Hepatocyte (in vitro differentiated cells): Measurements from ENCODE around the gene JAG2.

Source experiments
- CTCF ChIP-seq: fragments of 200-600 bp; sonication (generic); IDR thresholded peaks from 2 replicates; pipeline ENCODE4 v1.5.1; 2016; ENCODE audit warnings: antibody characterized with exemption, mild to moderate bottlenecking; ENCODE audit not compliant: poor library complexity
- EZH2 ChIP-seq: fragments of 200-600 bp; sonication (generic); IDR thresholded peaks from 2 replicates; pipeline ENCODE4 v1.6.1; 2016; ENCODE audit warnings: antibody characterized with exemption, mild to moderate bottlenecking, borderline replicate concordance
- EZH2phosphoT487 ChIP-seq: fragments of 200-600 bp; sonication (generic); IDR thresholded peaks from one replicate; pipeline ENCODE4 v1.6.1; 2018; ENCODE audit warnings: antibody characterized with exemption, mild to moderate bottlenecking, low read depth, moderate library complexity; ENCODE audit not compliant: unreplicated experiment, severe bottlenecking

GRCh38 chr14:105162669-105162979 is 6.0 kb downstream of the JAG2 start:
- TF ChIP-seq CTCF (no peak), EZH2phosphoT487 (no peak), EZH2 (no peak)
